Neural crest cell (in vitro differentiated cells): ENCODE measurements around the gene NFKBIL1. TPM values are rescaled to one million over a fixed set of nuclear protein-coding genes. Genes with fewer than 3 reads are reported as not detected.
A peak's percentile ranks its signal among the peaks of the same experiment; 100 is the strongest.

Experiments used
- DNase-seq: peaks from one replicate; pipeline ENCODE4 v3.0.0; 2021; ENCODE audit warnings: low read depth, mixed read lengths, low spot score
- H3K27ac Mint-ChIP-seq: one replicate; pipeline ENCODE4 v1.8.0; 2021; ENCODE audit warnings: mild to moderate bottlenecking, mixed read lengths; ENCODE audit not compliant: unreplicated experiment
- H3K27me3 Mint-ChIP-seq: 2 replicates; pipeline ENCODE4 v1.8.0; 2021; ENCODE audit warnings: low read depth, mild to moderate bottlenecking, mixed read lengths
- H3K36me3 Mint-ChIP-seq: 2 replicates; pipeline ENCODE4 v1.8.0; 2021; ENCODE audit warnings: low read depth, mild to moderate bottlenecking, mixed read lengths
- H3K4me1 Mint-ChIP-seq: 2 replicates; pipeline ENCODE4 v1.8.0; 2021; ENCODE audit warnings: mixed read lengths
- H3K4me3 Mint-ChIP-seq: one replicate; pipeline ENCODE4 v1.8.0; 2021; ENCODE audit warnings: mild to moderate bottlenecking, mixed read lengths
- H3K9me3 Mint-ChIP-seq: 2 replicates; pipeline ENCODE4 v1.8.0; 2021; ENCODE audit warnings: mixed read lengths
- total RNA-seq: library from RNA; stranded (reverse); gene quantifications from 2 replicates; pipeline ENCODE4 v1.2.1, GENCODE V29; 2021
- TF ChIP-seq, protein P1 (sequence below): fragments of 200-600 bp; sonication (generic); conservative IDR thresholded peaks from 2 replicates; pipeline ENCODE4 v1.5.0; 2021; ENCODE audit warnings: antibody characterized with exemption, mild to moderate bottlenecking

Gene NFKBIL1
- total RNA-seq, 1 donor from 2014 or later, result 28.6 TPM

DNA sequence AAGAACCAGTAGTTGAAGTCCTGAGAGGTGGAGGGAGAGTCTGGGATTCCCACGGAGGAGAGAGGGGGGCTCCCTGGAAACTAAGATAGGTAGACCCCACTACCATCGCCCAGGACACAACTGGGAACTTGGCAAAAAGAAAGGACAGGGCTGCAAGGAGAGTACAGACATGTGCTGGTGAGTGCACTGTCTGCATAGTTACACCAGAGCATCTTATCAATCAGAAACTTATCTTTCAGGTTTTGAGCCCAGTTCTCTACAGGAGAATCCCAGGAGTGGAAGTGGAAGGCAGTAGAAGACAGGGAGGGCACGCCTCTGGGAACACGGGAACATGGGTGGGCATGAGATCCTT, 12.2 kb downstream of the NFKBIL1 start:
- Mint-ChIP-seq H3K36me3 (peaks cover 16% of the 10 kb centered on the region), H3K4me1 (peaks cover 18% of the 10 kb centered on the region), H3K4me3 (no peak overlapping the region), H3K27ac (peak overlapping the region; percentile 88), H3K9me3 (no peaks in the 10 kb centered on the region), H3K27me3 (no peaks in the 10 kb centered on the region)
- no peak for DNase-seq
- TF ChIP-seq, protein P1, sequence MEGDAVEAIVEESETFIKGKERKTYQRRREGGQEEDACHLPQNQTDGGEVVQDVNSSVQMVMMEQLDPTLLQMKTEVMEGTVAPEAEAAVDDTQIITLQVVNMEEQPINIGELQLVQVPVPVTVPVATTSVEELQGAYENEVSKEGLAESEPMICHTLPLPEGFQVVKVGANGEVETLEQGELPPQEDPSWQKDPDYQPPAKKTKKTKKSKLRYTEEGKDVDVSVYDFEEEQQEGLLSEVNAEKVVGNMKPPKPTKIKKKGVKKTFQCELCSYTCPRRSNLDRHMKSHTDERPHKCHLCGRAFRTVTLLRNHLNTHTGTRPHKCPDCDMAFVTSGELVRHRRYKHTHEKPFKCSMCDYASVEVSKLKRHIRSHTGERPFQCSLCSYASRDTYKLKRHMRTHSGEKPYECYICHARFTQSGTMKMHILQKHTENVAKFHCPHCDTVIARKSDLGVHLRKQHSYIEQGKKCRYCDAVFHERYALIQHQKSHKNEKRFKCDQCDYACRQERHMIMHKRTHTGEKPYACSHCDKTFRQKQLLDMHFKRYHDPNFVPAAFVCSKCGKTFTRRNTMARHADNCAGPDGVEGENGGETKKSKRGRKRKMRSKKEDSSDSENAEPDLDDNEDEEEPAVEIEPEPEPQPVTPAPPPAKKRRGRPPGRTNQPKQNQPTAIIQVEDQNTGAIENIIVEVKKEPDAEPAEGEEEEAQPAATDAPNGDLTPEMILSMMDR, result no peak

DNA sequence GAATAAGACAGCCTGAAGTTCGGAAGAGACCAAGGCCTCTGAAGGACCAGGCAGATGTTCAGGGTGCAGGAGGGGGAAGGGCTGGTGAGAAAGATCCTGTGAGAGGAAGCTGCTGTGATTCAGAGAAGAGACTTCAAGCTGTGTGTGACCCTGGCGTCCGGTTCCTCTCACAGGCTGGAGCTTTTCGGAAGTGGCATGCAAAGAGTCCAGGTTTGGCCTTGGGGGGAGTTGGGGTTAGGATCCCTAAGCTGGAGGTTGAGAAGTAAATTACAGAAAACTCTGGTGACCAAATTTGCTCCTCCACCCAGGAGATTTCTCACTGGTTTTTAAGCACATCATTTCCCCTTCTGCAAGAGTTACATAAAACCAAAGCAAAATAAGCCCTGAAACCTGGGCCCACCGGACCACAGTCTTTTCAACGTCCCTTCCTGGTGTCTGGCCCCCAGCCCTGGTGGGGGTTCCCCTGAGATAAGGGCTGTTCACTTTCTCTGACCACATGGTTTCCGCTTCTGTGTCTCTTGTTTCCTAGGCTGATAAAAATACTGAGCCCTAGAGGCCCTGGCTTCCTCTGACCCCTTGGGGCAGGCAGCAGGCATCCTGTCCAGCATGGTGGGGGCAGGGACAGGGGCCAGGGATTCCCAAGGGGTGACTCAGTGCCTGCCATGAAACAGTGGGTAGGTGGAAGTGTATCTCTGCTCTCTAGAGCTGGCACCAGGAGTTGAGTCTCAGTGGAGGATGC, 12.7 kb downstream of the NFKBIL1 start:
- no peak overlapping the region for H3K4me3 Mint-ChIP-seq
- H3K27ac Mint-ChIP-seq, result peak overlapping the region; percentile 88
- H3K9me3 Mint-ChIP-seq, result no peaks in the 10 kb centered on the region

DNA sequence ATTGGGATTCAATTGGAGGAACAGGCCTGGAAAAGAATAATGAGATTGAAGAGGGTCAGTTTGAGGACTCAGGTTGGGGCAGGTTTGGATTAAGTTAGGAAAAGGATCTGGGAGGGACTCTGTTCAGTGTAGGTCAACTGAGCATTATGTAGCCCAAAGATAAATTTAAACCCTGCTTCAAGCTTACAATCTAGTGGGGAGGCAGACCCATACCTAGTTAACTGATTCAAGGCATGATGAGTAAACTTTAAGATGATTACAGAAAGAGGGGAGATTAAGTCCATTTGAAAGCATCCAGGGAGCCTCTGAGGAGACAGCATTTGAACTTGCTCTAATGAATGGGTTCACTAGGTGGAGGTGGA, 13.3 kb downstream of the NFKBIL1 start:
- Mint-ChIP-seq H3K4me1 (peaks cover 18% of the 10 kb centered on the region), H3K27me3 (no peaks in the 10 kb centered on the region), H3K4me3 (no peak overlapping the region), H3K9me3 (no peaks in the 10 kb centered on the region), H3K27ac (peak overlapping the region; percentile 88), H3K36me3 (peaks cover 16% of the 10 kb centered on the region)
- no peak for DNase-seq
- TF ChIP-seq, protein P1, result no peak

More for the DNA sequence above, 12.7 kb downstream of the NFKBIL1 start:
- H3K4me1 Mint-ChIP-seq, result peaks cover 18% of the 10 kb centered on the region
- peaks cover 16% of the 10 kb centered on the region for H3K36me3 Mint-ChIP-seq
- H3K27me3 Mint-ChIP-seq, result no peaks in the 10 kb centered on the region
- no peak for DNase-seq
- TF ChIP-seq, protein P1, result no peak

DNA sequence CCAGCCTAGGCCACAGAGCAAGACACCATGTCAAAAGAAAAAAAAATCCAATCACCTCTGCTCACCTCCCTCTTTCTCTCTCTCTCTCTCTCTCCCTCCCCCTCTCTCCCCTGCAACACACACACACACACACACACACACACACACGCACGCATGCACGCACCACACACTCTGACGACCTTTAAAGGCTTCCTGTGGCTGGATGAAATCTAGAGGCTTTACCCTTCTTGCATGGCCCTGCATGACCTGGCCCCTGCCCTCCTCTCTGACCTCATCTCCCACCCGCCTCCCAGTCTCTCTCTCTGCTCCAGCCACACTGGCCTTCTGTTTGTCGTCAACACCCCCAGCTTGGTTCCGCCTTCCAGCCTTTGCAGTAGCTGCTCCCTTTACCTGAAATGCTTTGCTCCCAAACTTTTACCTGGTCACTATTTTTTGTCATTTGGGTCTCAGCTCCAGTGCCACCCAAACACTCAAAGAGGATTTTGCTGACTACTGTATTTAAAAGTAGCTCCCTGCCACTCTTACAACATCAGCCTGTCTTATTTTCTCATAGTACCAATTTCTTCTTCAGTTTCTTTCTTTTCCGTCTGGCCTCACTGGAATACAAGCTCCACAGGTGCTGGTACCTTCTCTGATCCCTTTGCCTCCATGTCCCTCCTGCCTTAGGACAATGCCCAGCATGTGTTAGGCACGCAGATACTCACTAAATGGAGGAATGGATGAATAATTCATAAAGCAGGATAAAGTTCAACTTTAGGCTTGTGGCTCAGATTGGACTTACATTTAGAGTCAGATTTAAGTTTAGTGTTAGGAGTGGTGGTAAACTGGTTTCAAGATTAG, 20.3 kb downstream of the NFKBIL1 start:
- no peak overlapping the region for H3K4me3 Mint-ChIP-seq
- no peak for DNase-seq

DNA sequence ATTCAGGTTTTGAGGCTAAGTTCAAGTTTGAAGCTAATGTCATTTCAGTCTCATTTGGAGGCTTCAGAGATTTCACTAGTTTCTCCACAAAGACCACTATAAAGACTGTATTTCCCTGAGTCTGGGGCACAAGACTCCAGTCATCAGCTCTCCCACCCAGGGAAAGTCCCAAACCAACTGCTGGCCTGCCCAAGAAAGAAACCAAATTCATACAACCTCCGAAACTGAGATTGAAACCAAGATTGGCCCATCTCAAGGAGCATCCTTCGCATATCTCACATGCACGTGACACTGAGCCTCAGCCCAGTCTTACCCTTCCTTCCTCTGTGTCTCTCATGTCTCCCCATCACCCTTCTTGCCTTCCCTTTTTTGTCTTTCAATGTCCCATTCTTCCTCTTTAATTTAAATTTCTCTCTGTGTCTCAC, 21.1 kb downstream of the NFKBIL1 start:
- Mint-ChIP-seq H3K36me3 (no peaks in the 10 kb centered on the region), H3K27me3 (peaks cover 3% of the 10 kb centered on the region), H3K4me3 (no peak overlapping the region), H3K27ac (no peak overlapping the region), H3K9me3 (no peaks in the 10 kb centered on the region), H3K4me1 (peaks cover 17% of the 10 kb centered on the region)
- TF ChIP-seq, protein P1, result no peak
- DNase-seq, result no peak

More for the DNA sequence above, 20.3 kb downstream of the NFKBIL1 start:
- TF ChIP-seq, protein P1, result no peak
- Mint-ChIP-seq H3K4me1 (peaks cover 17% of the 10 kb centered on the region), H3K9me3 (no peaks in the 10 kb centered on the region), H3K27ac (peak overlapping the region; percentile 23), H3K36me3 (no peaks in the 10 kb centered on the region), H3K27me3 (no peaks in the 10 kb centered on the region)
